ENCODE results near the gene KIRREL3.

The KIRREL3 gene

GRCh38 chr11:126821827-126822226, 178.7 kb downstream of the KIRREL3 start:
- DNase-seq = no peak

- DNase-seq = no peak
Observed at GRCh38 chr11:126819194-126819593, 181.4 kb downstream of the KIRREL3 start.

DNA sequence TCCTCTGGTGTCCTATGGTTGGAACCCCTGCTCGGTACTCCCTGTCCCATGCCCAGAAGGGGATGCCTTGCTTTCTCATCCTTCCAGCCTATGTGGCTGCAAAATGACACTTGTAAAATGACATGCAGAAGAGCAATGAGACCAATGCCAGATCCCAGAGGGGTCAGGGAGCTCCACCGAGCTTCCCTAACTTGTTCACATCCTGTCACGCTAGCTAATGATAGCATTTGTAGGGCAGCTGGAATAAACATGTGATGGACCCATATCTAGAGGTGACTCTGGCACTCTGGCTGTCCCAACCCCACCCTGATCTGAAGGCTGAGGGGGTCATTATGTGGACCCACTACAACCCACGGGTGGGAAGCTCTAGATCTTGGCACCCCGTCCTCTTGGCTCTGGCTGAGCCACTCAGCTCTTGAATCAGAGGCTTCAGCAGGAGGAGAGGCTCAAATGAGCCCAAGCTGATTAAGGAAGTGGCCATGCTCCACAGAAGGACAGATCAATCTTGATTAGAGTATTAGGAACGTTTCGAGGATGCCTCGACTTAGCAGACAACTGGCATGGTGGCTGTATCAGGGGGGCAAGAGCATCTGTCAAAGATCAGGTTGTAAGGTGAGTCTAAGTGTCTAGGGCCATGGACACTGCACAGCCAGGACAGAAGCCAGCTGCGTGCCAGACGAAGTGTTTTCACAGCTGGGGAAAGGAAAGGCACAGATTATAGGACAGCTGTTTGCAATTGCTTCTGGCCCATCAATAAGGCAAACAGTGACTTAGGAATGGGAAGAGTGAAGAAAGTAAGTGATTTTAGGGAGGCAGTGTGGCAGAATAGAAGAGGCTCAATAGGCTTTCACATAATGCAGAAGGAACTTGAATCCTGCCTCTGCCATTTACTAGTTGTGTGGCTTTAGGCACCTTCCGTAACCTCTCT, 182.8 kb downstream of the KIRREL3 start:
- DNase-seq = no peak

DNA sequence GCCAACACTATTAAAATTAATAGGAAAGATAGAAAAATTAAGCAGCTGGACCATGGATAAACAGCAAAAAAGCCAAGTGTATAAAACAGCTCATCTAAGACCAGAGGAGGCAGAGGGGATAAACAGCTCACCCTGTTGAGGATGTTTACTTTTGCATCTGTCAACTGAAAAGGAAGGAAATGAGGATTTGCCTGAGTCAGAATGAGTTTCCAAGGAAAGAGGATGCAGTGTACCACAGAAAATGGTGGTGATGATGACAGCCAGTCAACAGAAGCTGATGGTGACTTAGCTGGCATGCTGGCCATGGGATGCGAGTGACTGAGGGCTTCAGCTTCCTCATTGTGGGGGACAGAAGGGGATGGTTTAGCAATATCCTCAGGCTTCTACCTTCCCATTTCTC, 183.5 kb downstream of the KIRREL3 start:
- DNase-seq = no peak

DNA sequence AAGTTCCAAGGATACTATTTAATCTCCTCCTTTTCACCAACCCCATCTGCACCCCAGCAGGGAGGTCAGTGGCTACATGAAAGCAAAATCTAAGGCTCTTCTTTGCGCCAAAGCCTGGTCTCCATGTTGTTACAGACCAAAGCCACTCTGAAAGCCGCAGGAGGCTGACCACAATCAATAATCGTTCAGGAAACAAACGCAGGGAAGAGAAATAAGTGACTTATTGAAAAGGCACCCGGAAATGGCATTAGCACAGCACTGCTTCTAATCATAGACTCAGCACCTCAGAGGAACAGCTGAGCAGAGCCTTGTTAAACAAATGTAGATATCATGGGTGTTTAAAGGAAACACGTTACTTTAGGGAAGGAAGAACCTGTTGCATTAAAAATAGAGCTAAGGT, 183.9 kb downstream of the KIRREL3 start:
- DNase-seq = peak; percentile 40

DNA sequence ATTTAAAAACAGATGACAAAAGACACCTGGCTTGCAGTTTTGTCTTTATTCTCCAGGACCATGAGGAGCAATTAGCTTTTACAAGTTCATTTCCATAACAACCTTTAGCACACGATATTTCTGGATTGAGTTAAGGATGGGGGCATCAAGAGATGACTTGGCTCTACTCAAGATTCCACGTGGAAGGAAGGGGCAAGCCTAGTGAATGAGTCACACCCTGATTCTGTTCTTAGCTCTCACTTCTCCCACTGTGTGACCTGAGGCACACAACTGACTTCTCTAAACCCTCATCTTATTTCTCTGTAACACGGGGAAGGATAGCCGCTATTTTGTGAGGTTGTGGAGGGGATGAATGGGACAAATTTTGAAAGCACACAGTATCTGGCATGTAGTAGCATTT, 185.5 kb downstream of the KIRREL3 start:
- no peak for DNase-seq

DNA sequence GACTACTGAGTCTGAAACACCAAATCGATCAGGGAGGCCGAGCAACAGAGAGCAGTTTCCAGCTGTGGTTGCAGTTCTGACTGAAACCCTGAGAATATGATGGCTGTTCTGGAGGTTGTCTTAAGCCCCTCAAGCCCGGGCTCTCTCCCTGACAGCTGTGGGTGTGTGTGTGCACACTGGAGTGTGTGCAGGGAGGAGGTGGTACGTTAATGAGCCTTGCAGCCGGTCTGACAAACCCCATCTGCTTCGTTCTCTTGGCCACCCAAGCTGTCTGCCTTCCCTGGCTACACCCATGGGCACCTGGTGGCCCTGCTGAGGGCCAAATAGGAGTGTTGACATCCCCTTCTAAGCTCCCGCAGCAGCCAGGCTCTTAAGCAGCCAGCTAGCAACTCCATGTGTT, 189.8 kb downstream of the KIRREL3 start:
- DNase-seq = no peak

DNA sequence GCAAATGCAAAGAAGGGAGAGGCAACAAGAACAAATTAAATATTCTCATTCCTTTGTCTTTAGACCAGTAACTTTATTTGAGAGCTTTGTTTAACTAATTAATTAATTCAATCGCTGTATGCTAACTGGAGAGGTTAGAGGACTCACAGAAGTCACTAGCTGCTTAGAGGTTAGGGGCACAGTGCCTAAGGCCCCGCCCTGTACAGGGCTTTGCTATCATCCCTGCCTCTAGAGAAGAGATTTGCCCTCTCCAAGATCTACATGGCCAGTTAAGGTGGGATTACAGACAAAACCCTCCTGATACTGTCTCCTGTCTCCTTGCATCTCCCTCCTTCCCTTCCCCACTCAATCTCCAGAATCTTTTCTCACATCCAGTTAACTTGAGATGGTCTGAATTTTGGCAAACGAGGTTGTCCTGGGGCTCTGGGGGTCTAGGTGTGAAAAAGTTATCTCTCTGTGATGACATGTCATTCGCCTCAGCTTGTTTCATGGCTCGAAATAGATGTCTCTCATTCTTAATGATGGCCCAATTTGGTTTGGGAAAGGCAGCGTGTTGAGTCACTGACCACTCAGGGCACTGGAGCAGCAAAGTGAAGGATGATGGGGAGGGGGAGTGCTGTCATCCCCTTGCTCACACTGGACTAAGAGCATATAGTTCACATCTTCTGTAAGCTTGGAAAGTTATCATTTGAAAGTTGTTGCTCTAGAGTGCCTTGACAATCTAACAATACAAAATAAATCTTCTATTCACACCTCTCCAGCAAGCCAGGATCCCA, 190.9 kb downstream of the KIRREL3 start:
- no peak for DNase-seq

- no peak for DNase-seq
Observed at GRCh38 chr11:126808836-126809235, 191.7 kb downstream of the KIRREL3 start.

DNA sequence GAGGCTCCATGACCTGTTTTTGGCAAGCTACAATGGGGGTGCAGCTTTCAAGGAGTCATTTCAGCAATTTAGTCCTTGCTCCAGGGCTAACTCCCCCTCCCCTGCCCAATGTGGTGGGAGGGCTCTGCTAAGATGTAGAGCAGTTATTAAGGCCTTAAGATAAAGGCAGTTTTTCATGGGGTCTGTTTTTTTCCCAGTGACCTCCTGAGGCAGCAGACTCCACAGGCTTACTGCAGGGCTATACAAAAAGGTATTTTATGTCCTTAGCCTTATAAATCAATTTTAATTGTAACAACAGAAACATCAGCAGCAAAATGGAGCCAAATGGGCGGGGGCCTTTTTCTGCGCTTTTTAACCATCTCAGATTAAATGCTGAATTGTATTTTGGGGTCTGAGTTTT, 192.3 kb downstream of the KIRREL3 start:
- DNase-seq = no peak

- no peak for DNase-seq
Observed at GRCh38 chr11:126805870-126806269, 194.7 kb downstream of the KIRREL3 start.

GRCh38 chr11:126804363-126804762, 196.2 kb downstream of the KIRREL3 start:
- no peak for DNase-seq

GRCh38 chr11:126800009-126800408, 200.6 kb downstream of the KIRREL3 start:
- no peak for DNase-seq

GRCh38 chr11:126797457-126798169, 203.0 kb downstream of the KIRREL3 start:
- DNase-seq = no peak

- DNase-seq = no peak
Observed at GRCh38 chr11:126793596-126793995, 207.0 kb downstream of the KIRREL3 start.

GRCh38 chr11:126791991-126792390, 208.6 kb downstream of the KIRREL3 start:
- no peak for DNase-seq

DNA sequence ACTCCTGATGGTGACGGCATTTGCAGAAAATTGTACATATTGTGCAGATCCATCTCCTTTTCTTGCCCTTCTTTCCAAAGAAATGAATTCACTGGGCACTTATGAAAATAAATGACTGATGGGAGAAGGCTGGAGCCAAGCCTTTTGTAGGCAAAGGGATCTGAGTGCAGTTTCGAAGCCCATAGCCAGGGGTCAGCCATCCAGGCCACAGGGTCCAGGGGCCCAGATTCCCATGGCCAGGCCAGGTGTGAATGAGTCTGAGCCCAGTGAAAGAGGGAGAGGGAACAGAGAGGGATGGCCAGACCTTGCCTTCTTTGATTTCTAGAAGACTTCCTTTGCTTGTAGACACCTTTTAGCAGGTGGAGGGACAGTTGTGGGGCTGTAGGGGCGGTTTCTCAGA, 209.1 kb downstream of the KIRREL3 start:
- no peak for DNase-seq

DNA sequence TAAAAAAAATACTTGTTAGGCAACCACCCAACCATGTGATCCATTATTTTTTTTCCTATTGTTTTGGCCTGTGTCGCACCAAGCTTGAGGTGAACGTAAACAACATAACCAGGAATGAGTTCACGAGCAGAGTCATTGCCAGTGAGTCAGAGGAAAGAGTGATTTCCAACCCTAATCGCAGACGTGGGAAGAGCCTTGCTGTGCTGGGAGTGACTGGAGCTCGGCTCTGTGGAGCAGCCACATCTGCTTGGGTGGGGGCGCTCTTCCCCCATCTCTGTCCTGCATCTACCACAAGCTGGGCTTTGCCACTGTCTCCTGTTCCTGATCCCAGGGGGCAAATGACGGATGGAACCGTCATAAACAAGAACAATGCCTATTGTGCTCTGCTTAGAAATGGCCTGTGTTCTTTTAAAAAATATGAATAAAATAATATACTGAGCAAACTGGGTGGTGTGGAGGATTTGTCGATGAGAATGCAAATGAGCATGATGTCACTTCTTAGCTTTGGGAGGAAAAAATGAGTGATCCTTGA, 210.0 kb downstream of the KIRREL3 start:
- DNase-seq = no peak

- DNase-seq = no peak
Observed at GRCh38 chr11:126782810-126783209, 217.8 kb downstream of the KIRREL3 start.

DNA sequence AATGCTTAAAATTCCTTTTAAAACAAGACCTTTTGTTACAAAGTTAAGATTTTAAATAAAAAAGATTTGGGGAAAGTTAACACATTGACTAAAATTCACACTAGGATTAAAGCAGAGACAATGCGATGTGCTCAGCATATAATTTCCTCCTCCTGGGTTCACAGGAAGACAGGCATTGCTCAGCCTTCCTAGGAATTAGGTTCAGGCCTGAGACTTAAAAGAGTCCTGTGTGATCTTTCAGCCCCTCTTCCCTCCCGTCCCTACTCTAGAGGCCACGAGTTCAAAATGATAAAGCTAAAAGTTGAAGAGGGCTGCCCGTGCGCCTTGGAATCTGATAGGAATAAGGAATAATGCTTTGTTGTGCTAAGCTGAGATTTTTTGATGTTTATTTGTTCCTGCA, 218.6 kb downstream of the KIRREL3 start:
- DNase-seq = no peak

DNA sequence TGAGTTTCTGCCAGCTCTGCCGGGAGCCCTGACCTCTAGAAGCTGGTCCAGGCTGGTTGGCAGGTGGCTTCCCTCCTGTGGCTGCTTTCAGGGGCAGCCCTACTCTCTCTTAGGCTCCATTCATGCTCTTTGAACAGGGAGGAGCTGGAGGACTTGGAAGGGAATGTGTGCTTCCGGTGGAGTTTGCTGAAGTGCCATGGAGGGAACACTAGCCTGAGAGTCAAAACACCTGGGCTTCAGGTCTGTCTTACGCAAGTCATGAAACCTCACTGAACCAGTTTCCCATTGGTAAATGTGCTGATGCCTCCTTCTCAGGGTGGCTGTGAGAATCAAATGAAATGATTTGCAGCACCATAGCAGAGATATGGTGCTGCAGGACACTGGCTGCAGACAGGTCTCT, 224.5 kb downstream of the KIRREL3 start:
- no peak for DNase-seq

- DNase-seq = no peak
Observed at GRCh38 chr11:126772267-126772666, 228.3 kb downstream of the KIRREL3 start.

DNA sequence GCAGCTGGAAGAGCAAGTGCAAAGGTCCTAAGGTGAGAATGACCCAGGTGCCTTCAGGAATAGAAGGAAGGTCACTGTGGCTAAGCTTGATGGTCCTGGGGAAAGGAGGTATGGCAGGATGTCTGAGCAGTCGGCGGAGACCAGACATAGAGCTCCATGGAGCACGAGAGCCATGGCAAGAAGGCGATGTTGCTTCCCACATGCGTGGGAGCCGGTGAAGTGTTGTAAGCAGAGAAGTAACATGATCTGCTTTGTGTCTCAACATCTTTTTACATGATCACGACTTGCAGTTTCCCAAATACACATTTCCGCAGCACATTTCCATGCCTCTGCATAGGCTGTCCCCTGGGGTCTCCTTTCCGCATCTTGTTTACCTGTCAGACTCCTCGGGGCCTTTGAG, 231.9 kb downstream of the KIRREL3 start:
- DNase-seq = no peak

Data from NCI-H774 (cell line).